Stimulated activated CD8-positive, alpha-beta memory T cell treated with anti-CD3 and anti-CD28 coated beads, Interleukin-15, amount 100 ng/mL, for 48 hours (primary cell): ENCODE data around the gene RSPH10B2.
"Not testable (repeated sequence)": the region's sequence is repeated elsewhere in the genome, so short reads cannot be mapped to it uniquely, and the experiment has no call there.

ENCODE experiments used
- DNase-seq, 2 donors: peaks; one replicate each; pipeline ENCODE4 v3.0.0-alpha.2; 2020; ENCODE audit warnings: low read depth in 2 of 2

Gene RSPH10B2

DNA sequence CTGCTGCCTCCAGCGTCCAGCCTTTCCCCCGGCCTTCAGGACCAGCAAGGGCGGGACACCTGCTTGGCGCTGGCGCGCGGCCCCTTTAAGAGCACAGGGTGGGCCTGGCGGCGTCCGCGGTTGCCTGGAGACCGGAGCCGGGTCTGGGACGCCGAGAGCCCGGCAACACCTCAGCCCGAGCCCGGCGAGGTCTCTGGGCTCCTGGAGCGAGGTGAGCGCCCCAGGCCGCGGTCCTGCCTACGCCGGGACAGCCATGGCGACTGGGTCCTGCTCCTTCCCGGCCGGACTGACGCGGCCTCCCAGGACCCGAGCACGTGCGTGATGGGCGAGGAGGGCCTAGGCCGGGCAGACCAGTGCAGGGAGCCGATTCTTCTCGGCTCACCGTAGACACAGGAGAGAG, at the start of gene RSPH10B2:
Gene RSPH10B2, plus strand, starts transcription at position 140 of the 400 bp plus-strand sequence. CDS start 3,575 bp downstream, outside the sequence.
- not testable (repeated sequence) for DNase-seq

DNA sequence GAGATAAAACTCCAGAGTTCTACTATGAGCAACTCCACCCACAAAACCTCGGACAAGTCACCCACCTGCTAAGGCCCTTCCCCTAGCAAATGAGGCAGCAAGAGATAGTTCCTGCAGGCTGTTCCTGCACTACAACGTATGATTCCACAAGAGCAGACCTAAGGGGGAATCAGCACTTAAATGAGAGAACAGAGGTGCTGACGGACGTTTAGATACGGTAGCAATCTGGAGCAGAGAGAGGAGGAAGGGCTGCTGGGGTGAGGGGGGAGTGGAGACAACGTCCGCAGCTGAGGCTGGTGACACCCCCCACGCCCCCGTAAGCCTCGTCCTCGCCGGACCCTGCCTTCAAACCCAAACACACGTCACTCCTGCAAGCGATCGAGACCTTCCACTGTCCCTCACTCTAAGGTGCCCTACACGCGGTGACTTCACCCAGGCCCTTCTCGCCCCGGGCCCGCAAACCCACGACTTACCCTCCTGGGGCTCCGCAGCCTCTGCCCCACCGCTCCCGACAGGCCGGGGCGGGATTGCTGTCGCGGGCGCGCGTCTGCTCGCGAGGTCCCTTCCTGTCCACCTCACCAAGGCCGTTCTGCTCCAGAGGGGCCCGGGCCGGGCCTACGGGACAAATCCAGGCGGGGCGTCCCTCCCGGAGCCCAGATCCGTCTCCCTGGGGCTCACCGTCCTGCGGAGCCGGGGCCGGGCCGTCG, 47.8 kb upstream of the RSPH10B2 start:
- DNase-seq = peak in 1 of 2 donors; percentile 9

DNA sequence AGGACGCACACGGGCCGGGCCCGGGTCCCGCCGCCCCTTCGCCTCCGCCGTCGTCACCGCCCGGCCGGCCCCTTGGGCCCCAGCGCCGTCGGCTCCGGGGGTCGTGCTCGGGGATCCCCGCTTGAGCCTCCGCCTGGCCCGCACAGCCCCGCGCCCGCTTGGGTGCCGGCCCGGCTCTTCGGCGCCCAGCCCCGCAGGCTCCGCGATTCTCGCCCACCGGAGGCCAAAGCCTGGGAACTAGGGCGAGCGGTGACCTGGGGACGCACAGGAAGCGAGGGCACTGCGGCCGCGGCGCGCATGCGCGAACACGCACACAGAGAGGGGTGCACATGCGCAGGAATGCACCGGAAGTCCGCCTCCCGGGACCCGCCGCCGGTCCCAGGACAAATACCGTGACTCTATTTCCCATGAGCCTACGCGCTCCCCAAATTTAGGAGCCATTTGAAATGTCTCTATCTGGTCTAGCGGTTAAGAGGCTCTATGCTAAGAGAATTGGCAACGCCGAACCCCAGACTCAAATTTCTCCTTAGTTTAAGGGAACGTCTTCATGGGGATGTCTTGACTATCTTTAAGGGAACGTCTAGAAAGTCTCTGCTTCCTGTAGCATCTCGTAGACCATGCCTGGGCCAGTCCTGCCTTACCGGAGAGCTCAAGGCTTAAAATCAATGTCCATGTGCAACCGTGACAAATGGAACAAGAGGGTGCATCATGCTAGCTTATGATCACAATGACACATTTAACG, 47.1 kb upstream of the RSPH10B2 start, which contains the start of gene ZNF12:
Gene ZNF12, minus strand, starts transcription at position 282 of the 742 bp plus-strand sequence. CDS start 1,774 bp downstream, outside the sequence.
- DNase-seq = peak; percentile 94 to 96

DNA sequence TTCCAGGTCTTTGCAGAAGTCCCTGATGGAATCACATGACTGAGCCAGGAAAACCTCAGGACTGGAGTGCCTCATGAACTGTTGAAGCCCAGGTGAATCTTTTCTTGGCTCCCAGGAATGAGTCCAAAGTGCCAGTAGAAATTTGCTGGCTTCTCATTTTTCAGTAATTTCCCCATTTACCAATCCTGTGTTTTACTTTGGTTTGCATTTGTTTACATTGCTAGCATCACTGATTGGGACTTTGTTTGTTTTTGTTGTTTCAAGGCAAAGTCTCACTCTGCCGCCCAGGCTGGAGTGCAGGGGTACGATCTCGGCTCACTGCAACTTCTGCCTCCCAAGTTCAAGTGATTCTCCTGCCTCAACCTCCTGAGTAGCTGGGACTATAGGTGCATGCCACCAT, 45.6 kb upstream of the RSPH10B2 start:
- DNase-seq = no peak

DNA sequence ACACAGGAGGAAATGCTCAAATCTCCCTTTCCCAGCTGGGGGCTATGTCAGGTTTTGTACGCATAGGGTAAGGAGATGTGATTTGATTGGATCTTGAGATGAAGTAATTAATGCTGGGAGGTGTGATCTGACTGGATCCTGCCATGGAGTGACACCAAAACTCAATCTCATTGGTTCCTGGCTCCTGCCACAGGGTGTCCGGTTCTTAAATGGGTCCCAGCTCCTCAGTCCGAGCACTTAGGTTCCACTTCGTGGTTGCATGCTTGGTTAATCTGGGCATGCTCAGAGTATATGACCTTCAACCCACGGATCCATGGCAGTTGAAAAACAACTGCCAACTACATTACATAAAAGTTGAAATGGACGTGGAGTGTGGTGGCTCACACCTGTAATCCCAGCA, 44.1 kb upstream of the RSPH10B2 start:
- DNase-seq = no peak

DNA sequence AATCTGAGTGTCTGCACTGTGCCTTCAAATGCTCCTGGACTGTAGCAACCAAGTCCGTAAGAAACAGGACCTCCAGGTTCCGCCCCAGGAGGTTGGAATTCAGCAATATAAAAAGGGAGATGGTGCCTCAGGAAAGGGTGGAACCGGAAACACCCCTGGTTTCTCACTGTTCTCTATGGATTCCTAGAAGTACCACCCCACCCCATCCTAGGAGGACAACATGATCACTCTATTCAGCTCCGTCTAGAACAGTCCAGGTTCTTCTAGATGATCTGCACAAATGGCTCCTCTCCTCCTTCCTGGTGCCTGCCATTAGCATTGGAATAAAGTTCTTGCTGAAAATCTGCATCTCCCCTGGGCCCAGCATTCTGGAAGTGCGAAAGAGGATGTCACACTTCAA, 39.5 kb upstream of the RSPH10B2 start:
- no peak for DNase-seq

DNA sequence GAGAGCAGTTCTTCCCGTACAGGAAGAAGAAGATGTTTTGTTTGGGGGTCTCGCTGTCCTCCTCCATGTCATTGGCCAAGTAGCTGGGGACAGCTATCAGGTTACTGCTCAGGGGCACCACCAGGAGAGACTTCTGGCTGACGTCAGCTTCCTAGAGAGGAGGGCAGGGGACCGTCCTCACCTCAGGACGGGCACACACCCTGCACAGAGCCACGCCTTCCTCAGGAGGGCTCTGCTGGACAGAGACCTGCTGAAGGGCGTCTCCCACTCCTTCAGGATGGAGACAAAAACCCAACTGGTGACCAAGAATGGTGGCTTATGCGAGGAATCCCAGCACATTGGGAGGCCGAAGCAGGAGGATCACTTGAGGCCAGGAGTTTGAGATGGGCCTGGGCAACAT, 38.0 kb upstream of the RSPH10B2 start:
- not testable (repeated sequence) for DNase-seq

DNA sequence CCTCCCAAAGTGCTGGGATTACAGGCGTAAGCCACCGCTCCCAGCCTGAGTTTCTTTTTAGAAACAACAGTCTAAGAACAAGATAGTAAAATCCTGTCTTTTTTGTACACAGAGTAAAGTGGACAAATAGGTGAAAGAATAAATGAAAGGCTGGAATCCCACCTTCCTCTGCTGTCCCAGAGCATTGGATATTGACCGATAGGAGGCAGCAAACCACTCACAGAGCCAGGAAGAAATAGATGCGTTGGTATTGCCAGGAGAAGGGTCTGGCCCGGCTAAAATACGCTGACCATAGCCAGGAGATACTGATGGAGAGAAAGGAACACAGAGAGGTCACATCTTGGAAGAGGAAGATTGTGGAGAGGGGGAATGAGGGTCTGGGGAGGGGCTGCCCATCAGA, 35.8 kb upstream of the RSPH10B2 start:
- no peak for DNase-seq

DNA sequence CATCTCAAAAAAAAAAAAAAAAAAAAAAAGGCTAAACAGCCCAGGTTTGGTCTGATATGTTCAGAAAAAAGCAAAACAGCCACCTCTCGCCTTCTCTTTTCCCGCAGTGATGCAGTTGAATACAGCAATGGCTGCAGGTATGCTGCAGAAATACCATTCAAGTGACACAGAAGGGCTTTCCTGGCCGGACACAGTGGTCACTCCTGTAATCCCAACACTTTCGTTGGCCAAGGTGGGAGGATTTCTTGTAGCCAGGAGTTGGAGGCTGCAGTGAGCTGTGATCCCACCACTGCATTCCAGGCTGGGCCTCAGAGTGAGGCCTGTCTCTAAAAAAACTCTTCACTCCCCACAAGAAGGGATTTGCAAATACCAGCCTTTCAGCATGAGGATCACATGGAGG, 29.6 kb upstream of the RSPH10B2 start:
- not testable (repeated sequence) for DNase-seq

DNA sequence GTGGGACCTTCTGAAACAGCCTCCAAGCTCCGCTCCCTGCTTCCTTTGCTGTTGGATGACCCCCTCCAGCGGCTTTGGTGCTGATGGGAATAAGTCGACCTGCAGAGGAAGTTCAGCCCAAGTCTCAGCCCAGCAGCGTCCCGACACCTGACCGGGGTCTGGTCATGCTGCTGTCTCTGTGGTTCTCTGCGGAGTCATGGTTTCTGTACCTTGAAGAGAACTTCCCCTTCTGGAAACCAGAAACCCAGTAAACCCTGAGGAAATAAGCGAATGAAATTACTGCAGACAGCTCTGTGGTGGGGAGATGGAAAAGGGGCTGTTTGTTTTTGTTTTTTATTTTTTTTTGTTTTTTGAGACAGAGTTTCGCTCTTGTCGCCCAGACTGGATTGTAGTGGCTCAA, 28.9 kb upstream of the RSPH10B2 start:
- no peak for DNase-seq

DNA sequence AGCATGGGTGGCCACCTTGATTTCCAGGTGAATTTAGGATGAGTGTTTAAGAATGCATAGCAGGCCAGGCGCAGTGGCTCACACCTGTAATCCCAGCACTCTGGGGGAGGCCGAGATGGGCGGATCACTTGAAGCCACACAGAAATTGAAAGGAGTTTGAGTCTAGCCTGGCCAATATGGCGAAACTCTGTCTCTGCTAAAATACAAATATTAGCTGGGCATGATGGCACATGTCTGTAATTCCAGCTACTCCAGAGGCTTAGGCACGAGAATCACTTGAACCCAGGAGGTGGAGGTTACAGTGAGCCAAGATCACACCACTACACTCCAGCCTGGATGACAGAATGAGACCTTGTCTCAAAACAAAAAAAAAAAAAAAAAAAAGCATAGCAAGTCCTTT, 27.6 kb upstream of the RSPH10B2 start:
- not testable (repeated sequence) for DNase-seq

DNA sequence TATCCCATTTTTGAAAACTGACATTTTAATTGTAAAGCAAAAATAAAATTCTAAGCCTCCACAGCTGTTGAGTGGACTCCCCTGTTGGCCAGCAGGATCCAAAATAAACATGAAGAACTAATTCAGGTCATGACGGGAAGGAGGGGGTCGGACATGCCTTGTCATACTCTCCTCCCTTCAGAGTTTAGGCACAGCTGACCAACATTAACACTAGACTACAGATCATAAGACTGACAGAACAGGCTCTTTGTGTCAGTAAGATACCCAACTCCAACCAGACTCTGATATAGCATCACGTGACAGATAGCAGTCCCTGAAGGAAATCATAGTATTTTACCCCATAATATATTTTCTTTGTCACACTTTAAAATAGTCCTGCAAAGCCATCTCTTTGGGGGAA, 26.2 kb upstream of the RSPH10B2 start:
- DNase-seq = no peak

DNA sequence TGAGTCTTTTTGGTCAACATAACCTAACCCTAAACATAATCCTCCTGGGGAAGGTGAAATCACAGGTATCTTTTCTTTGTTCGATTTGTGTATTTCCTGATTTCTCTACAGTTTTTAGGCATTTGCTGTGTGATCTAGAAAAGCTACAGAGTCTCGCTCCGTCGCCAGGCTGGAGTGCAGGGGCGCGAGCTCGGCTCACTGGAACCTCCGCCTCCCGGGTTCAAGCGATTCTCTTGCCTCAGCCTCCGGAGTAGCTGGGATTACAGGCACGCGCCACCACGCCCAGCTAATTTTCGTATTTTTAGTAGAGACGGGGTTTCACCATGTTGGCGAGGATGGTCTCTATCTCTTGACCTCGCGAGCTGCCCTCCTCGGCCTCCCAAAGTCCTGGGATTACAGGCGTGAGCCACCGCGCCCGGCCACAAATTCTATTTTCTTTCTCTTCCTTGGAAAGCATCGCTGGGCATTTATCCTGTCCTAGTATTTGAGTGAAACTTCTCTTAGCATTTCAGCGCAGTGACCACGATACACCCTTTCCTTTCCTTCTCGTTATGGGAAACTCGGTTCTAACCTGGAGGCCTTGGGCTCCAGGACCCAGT, 24.9 kb upstream of the RSPH10B2 start:
- not testable (repeated sequence) for DNase-seq

DNA sequence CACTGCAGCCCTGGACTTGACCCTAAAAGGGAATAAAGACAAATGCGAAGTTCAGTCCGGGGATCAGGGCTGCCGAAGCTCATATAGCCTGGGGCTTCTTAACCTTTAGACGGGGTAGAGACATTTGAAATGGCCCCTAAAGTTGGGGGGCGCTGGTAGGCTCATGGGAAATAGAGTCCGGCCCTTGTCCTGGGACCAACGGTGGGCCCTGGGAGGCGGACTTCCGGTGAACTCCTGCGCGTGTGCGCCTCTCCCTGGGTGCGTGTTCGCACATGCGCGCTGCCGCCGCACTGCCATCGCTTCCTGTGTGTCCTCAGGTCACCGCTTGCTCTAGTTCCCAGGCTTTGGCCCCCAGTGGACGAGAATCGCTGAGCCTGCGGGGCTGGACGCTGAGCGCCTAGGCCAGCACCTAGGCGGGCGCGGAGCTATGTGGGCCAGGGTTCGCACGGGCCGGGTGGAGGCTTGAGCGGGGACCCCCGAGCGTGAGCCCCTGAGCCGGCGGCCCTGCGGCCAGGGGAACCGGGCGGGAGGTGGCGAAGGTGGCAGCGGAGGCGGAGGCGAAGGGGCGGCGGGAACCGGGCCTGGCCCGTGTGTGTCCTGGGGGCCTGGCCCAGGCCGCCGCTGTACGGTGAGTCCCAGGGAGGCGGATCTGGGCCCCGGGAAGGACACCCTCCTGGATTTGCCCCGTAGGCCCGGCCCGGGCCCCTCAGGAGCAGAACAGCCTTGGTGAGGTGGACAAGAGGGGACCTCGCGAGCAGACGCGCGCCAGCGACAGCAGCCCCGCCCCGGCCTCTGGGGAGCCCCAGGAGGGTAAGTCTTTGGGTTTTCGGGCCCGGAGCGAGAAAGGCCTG, 24.2 kb upstream of the RSPH10B2 start:
- peak; percentile 82 to 83 for DNase-seq

DNA sequence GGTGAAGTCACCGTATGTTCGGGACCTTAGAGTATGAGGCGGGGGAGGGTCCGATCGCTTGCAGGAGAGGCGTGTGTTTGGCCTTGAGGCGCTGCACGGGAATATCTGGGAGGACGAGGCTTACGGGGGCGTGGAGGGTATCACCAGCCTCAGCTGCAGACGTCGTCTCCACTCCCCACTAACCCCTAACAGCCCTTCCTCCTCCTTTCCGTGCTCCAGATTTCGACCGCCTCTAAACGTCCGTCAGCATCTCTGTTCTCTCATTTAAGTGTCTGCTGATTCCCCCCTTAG, 23.6 kb upstream of the RSPH10B2 start:
- DNase-seq = no peak

DNA sequence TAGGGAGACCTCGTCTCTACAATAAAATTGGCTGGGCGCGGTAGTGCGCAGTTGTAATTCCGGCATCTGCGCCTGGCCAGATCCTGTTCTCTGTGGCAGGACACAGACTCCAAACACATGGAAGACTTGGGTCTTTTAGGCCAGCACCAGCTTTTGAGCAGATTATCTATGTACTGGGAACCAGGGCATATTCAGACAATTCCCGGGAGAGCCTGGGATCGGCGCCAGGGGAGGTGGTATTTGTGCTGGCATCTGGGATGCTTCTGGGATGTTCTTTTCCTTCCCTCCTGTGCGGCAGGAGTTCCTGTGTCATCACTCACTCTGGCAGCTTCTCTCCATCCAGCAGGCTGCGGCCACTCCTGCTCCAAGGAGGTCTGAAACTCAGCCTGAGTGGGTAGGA, 15.5 kb upstream of the RSPH10B2 start:
- not testable (repeated sequence) for DNase-seq

DNA sequence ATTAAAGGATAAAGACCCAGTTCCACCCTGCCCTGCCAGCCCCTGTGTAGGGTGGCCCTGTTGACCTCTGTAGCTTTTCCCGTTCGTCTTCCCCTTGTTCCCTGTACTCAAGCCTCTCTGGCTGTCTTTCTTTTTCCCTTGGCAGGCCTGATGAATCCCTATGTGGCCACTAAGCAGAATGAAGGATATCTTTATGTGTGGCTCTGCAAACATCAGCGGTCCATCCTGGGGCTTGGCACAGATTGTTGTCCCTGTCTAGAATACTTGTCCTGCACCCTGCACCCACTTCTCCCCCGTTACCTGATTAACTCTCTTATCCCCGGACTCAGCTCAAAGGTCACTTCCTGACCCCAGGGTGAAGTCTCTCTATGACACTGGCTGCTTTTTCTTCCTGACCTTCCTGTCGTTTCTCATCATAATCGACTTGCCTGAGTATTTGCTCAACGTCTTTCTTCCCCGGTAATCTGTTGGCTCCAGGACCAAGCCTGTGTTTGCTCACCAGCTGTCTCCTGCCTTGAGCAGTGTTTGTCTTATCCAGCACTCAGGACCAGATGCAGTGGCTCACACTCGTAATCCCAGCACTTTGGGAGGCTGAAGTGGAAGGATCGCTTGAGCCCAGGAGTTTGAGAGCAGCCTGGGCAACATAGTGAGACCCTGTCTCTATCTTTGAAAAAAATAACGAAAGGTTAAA, 9.3 kb upstream of the RSPH10B2 start:
- DNase-seq = not testable (repeated sequence)

DNA sequence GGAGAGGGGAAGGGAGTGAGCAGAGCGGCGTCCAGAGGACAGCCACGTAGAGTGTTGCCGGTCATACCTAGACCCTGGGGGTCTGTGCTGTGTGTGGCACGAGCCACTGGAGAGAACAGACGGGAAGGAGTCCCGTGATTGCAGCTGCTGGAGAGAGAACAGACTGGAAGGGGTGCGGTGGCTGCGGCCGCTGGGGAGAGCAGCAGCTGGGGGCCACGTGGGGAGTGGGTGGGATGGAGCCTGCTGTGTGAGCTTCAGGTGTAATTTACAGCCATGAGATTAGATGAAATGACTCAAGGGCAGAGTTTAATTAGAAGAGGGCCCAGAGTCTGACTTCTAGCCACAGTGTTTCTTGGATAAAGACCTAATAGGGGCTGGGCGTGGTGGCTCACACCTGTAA, 4.6 kb upstream of the RSPH10B2 start:
- DNase-seq = not testable (repeated sequence)

DNA sequence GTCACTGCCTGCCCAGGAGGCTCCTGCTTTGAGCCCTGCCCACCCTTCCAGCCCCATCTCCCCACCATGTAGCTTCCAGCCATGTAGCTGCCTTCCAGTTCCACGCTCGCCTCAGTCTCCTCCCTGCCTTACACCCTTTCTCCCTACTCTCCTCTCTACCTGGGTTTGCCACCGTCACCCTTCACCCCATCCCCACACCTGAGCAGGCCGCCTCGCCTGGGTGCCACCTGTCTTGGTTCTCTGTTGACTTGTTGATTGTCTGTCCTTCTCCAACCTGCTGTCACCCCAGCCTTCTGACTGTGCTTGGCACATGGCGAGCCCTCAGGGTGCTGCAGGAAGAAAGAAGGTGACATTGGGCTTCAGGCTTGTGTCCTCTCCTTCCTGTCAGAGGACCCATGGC, 3.7 kb upstream of the RSPH10B2 start:
- DNase-seq = not testable (repeated sequence)

DNA sequence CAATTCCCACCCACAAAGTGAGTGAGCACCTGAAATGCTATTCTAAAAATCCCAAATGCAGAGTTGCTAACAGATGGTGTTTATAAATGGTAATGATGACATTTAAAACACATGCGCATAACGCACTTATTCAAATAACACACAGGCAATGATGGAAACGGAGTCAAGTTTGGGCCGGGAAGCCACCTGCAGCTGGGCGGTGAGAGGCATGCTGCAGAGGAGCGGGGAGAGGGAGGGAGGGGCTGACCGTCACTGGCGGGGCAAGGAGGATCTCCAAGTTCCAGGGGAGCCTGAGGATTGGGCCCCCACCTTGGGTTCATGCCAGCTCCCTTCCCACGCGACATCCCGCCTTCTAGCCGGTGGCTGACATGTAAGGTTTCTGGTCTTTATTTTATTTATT, 7.3 kb downstream of the RSPH10B2 start:
- not testable (repeated sequence) for DNase-seq

DNA sequence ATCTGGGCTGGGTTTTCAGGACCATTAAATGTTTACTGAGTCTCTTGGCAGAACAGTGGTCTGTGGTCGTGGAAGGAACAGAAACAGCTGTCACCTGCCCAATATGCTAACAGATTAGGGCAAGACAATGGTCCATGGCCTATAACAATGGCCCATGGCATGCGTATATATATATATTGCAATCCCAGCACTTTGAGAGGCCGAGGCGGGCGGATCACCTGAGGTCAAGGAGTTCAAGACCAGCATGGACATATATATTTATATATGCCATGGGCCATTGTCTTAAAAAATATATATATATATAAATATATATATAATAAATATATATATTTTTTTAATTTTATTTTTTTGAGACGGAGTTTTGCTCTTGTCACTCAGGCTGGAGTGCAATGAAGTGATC, 27.7 kb downstream of the RSPH10B2 start:
- not testable (repeated sequence) for DNase-seq
